Smooth muscle cell (in vitro differentiated cells): ENCODE measurements around the gene CTNND2. TPM values are rescaled to one million over a fixed set of nuclear protein-coding genes. Genes with fewer than 3 reads are reported as not detected.

Experiments
- DNase-seq: peaks from one replicate; lab custom pipeline; 2025; ENCODE audit not compliant: unreplicated experiment; lab: John Stamatoyannopoulos, UW
- H2AFZ ChIP-seq: fragments of 200-600 bp; sonication (generic); 2 replicates; pipeline ENCODE4 v1.6.0; 2016; ENCODE audit warnings: antibody characterized with exemption, low read depth, mild to moderate bottlenecking
- H3F3A ChIP-seq: fragments of 200-600 bp; sonication (generic); 2 replicates; pipeline ENCODE4 v1.6.0; 2017; ENCODE audit warnings: antibody characterized with exemption, low read depth
- H3K27ac ChIP-seq: fragments of 200-600 bp; sonication (generic); 2 replicates; pipeline ENCODE4 v1.5.1; 2016; ENCODE audit warnings: low read depth, mild to moderate bottlenecking
- H3K27me3 ChIP-seq: fragments of 200-600 bp; sonication (generic); 2 replicates; pipeline ENCODE4 v1.6.1; 2016; ENCODE audit warnings: low read depth, mild to moderate bottlenecking
- H3K36me3 ChIP-seq: fragments of 200-600 bp; sonication (generic); 2 replicates; pipeline ENCODE4 v1.5.1; 2016; ENCODE audit warnings: low read depth
- H3K4me1 ChIP-seq: fragments of 200-600 bp; sonication (generic); 2 replicates; pipeline ENCODE4 v1.5.1; 2016; ENCODE audit warnings: low read depth
- H3K4me2 ChIP-seq: fragments of 200-600 bp; sonication (generic); 2 replicates; pipeline ENCODE4 v1.6.0; 2016; ENCODE audit warnings: mild to moderate bottlenecking
- H3K4me3 ChIP-seq: fragments of 200-600 bp; sonication (generic); 2 replicates; pipeline ENCODE4 v1.5.1; 2016; ENCODE audit warnings: mild to moderate bottlenecking
- H3K79me2 ChIP-seq: fragments of 200-600 bp; sonication (generic); 2 replicates; pipeline ENCODE4 v1.6.0; 2016; ENCODE audit warnings: low read depth, mild to moderate bottlenecking
- H3K9ac ChIP-seq: fragments of 200-600 bp; sonication (generic); 2 replicates; pipeline ENCODE4 v1.6.0; 2016; ENCODE audit warnings: low read depth
- H3K9me3 ChIP-seq: fragments of 200-600 bp; sonication (generic); replicated peaks from 2 replicates; pipeline ENCODE4 v1.5.1; 2016; ENCODE audit warnings: low read depth
- H4K20me1 ChIP-seq: fragments of 200-600 bp; sonication (generic); 2 replicates; pipeline ENCODE4 v1.6.0; 2016; ENCODE audit warnings: low read depth
- WGBS: methylation state at CpG from one replicate; pipeline ENCODE4 v1.1.7; 2016; ENCODE audit warnings: low lambda C conversion rate; 5-methylcytosine and 5-hydroxymethylcytosine counted together
- polyA plus RNA-seq: library from polyadenylated mRNA; unstranded; fragments of >200 nt; fragmentation: Nextera tagmentation; extraction: Ambion mirVana; gene quantifications from 2 replicates; pipeline ENCODE4 v1.2.1, GENCODE V29; 2016
- total RNA-seq: library from RNA; depleted of rRNA; stranded (reverse); fragments of >200 nt; gene quantifications from 2 replicates; pipeline ENCODE4 v1.2.3, GENCODE V29; 2014
- TF ChIP-seq, protein P1 (sequence below): fragments of 200-600 bp; sonication (generic); IDR thresholded peaks from 2 replicates; pipeline ENCODE4 v1.5.1; 2017; ENCODE audit warnings: borderline replicate concordance, mild to moderate bottlenecking, antibody characterized with exemption; ENCODE audit not compliant: insufficient read depth, poor library complexity, severe bottlenecking

CTNND2 gene
- total and polyA plus RNA-seq, 2 experiments from 2014 or later, result 2.7 to 5.8 TPM

- DNase-seq, result no peak
- no peaks in the 10 kb centered on the region for H3K27me3 ChIP-seq
- 87% methylated on average over 11 of the region's 11 CpGs for WGBS
- no peaks in the 10 kb centered on the region for H3K36me3 ChIP-seq
- no peak overlapping the region for H3K9ac ChIP-seq
- no peak overlapping the region for H3K27ac ChIP-seq
- TF ChIP-seq, protein P1, sequence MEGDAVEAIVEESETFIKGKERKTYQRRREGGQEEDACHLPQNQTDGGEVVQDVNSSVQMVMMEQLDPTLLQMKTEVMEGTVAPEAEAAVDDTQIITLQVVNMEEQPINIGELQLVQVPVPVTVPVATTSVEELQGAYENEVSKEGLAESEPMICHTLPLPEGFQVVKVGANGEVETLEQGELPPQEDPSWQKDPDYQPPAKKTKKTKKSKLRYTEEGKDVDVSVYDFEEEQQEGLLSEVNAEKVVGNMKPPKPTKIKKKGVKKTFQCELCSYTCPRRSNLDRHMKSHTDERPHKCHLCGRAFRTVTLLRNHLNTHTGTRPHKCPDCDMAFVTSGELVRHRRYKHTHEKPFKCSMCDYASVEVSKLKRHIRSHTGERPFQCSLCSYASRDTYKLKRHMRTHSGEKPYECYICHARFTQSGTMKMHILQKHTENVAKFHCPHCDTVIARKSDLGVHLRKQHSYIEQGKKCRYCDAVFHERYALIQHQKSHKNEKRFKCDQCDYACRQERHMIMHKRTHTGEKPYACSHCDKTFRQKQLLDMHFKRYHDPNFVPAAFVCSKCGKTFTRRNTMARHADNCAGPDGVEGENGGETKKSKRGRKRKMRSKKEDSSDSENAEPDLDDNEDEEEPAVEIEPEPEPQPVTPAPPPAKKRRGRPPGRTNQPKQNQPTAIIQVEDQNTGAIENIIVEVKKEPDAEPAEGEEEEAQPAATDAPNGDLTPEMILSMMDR, result no peak
- no peaks in the 10 kb centered on the region for H3F3A ChIP-seq
- no peaks in the 10 kb centered on the region for H3K79me2 ChIP-seq
- H3K4me1 ChIP-seq, result no peaks in the 10 kb centered on the region
- H3K4me2 ChIP-seq, result no peak overlapping the region
- no peaks in the 10 kb centered on the region for H4K20me1 ChIP-seq
- H3K4me3 ChIP-seq, result no peak overlapping the region
- no peaks in the 10 kb centered on the region for H3K9me3 ChIP-seq
- no peak overlapping the region for H2AFZ ChIP-seq
Measured at GRCh38 chr5:11514705-11515432, 389.4 kb downstream of the CTNND2 start.

- no peak for DNase-seq
- 89% methylated on average over 2 of the region's 2 CpGs for WGBS
- no peaks in the 10 kb centered on the region for H3K27me3 ChIP-seq
- no peaks in the 10 kb centered on the region for H3K4me1 ChIP-seq
- H3K4me2 ChIP-seq, result no peak overlapping the region
- no peaks in the 10 kb centered on the region for H4K20me1 ChIP-seq
- no peak overlapping the region for H3K4me3 ChIP-seq
- H3K9me3 ChIP-seq, result no peaks in the 10 kb centered on the region
- H2AFZ ChIP-seq, result no peak overlapping the region
- H3K27ac ChIP-seq, result no peak overlapping the region
- no peaks in the 10 kb centered on the region for H3K79me2 ChIP-seq
- TF ChIP-seq, protein P1, result no peak
- H3F3A ChIP-seq, result peaks cover 6% of the 10 kb centered on the region
- no peaks in the 10 kb centered on the region for H3K36me3 ChIP-seq
- no peak overlapping the region for H3K9ac ChIP-seq
Measured at GRCh38 chr5:11511878-11512277, 392.4 kb downstream of the CTNND2 start.

- Histone ChIP-seq H3K4me3 (no peak overlapping the region), H3K9ac (no peak overlapping the region), H3F3A (peaks cover 6% of the 10 kb centered on the region), H3K79me2 (no peaks in the 10 kb centered on the region), H4K20me1 (no peaks in the 10 kb centered on the region), H3K9me3 (no peaks in the 10 kb centered on the region), H3K4me2 (no peak overlapping the region), H3K27ac (no peak overlapping the region), H3K36me3 (no peaks in the 10 kb centered on the region), H3K4me1 (no peaks in the 10 kb centered on the region), H2AFZ (no peak overlapping the region), H3K27me3 (no peaks in the 10 kb centered on the region)
- no peak for DNase-seq
- TF ChIP-seq, protein P1, result no peak
- WGBS, result 100% methylated on average over 1 of the region's 1 CpG
Measured at GRCh38 chr5:11510889-11511288, 393.4 kb downstream of the CTNND2 start.

DNA sequence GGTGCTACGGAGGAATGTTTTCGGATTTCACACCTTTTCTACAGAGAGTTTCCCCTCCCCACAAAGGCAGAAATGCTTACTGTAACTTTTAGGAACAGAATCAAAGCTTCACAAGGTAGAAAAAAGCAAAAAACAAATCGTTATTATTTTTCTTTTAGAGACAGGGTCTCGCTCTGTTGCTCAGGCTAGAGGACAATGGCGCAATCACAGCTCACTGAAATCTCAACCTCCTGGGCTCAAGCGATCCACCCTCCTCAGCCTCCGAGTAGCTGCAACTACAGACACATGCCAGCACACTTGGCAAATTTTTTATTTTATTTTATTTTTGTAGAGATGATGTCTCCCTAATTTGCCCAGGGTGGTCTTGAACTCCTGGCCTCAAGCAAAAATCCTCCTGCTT, 394.5 kb downstream of the CTNND2 start:
- no peak for DNase-seq
- Histone ChIP-seq H3K36me3 (no peaks in the 10 kb centered on the region), H3K9ac (no peak overlapping the region), H4K20me1 (no peaks in the 10 kb centered on the region), H3K4me2 (no peak overlapping the region), H3K27ac (no peak overlapping the region), H3K4me3 (peak overlapping the region; percentile 30), H3K9me3 (no peaks in the 10 kb centered on the region), H3K4me1 (peaks cover 3% of the 10 kb centered on the region), H2AFZ (no peak overlapping the region), H3K79me2 (no peaks in the 10 kb centered on the region), H3F3A (peaks cover 6% of the 10 kb centered on the region), H3K27me3 (no peaks in the 10 kb centered on the region)
- 91% methylated on average over 7 of the region's 7 CpGs for WGBS
- TF ChIP-seq, protein P1, result no peak
